Vagina (tissue), 2 donors: Measurements from ENCODE around the gene FLOT1. TPM values are rescaled to one million over a fixed set of nuclear protein-coding genes. Genes with fewer than 3 reads are reported as not detected.

Experiments
- DNase-seq, 2 donors: peaks; one replicate each; pipeline ENCODE4 v3.0.0-alpha.2; 2017; ENCODE audit errors: extremely low spot score in 2 of 2
- H3K27ac ChIP-seq: fragments of 200-600 bp; sonication (generic); one replicate; pipeline ENCODE4 v1.5.1; 2019
- H3K27me3 ChIP-seq: fragments of 200-600 bp; sonication (generic); one replicate; pipeline ENCODE4 v1.5.1; 2019
- H3K36me3 ChIP-seq, 2 donors: fragments of 200-600 bp; sonication (generic); one replicate each; pipeline ENCODE4 v1.5.1; 2017 to 2019
- H3K4me1 ChIP-seq: fragments of 200-600 bp; sonication (generic); one replicate; pipeline ENCODE4 v1.5.1; 2019
- H3K4me3 ChIP-seq, 2 donors: fragments of 200-600 bp; sonication (generic); 1 replicate in 1 of 2; 2 replicates in 1 of 2; pipeline ENCODE4 v1.5.1; 2016 to 2019
- H3K9me3 ChIP-seq: fragments of 200-600 bp; sonication (generic); one replicate; pipeline ENCODE4 v1.5.1; 2019
- POLR2A ChIP-seq, 2 donors: fragments of 450-650 bp; IDR thresholded peaks; one replicate each; pipeline ENCODE4 v1.6.1; 2017; ENCODE audit warnings: antibody characterized with exemption in 2 of 2, mild to moderate bottlenecking in 2 of 2, moderate library complexity in 2 of 2
- POLR2AphosphoS5 ChIP-seq, 2 donors: sonication (generic); formaldehyde crosslinking; IDR thresholded peaks; one replicate each; pipeline ENCODE4 v1.9.0; 2017; ENCODE audit warnings: antibody characterized with exemption in 2 of 2, mild to moderate bottlenecking in 2 of 2, low read depth in 1 of 2; ENCODE audit not compliant: insufficient read depth in 1 of 2
- intact Hi-C: fragments of 100-400 bp; cut with DNase I; formaldehyde crosslinking; loops from one replicate; pipeline ENCODE4 v1.15.1; 2023
- total RNA-seq: library from RNA; depleted of rRNA; stranded (reverse); fragments of >200 nt; gene quantifications from one replicate; pipeline ENCODE4 v1.2.3, GENCODE V29; 2016
- TF ChIP-seq, protein P1 (sequence below), 3 experiments: fragments of 450-650 bp in 2 of 3; fragments of 200-600 bp in 1 of 3; sonication (generic) in 1 of 3; IDR thresholded peaks; one replicate each; pipeline ENCODE4 v1.5.1; 2017 to 2019; ENCODE audit warnings: antibody characterized with exemption in 3 of 3, mild to moderate bottlenecking in 2 of 3, moderate library complexity in 2 of 3

Gene FLOT1
- total RNA-seq, 1 donor from 2014 or later = 165 TPM

DNA sequence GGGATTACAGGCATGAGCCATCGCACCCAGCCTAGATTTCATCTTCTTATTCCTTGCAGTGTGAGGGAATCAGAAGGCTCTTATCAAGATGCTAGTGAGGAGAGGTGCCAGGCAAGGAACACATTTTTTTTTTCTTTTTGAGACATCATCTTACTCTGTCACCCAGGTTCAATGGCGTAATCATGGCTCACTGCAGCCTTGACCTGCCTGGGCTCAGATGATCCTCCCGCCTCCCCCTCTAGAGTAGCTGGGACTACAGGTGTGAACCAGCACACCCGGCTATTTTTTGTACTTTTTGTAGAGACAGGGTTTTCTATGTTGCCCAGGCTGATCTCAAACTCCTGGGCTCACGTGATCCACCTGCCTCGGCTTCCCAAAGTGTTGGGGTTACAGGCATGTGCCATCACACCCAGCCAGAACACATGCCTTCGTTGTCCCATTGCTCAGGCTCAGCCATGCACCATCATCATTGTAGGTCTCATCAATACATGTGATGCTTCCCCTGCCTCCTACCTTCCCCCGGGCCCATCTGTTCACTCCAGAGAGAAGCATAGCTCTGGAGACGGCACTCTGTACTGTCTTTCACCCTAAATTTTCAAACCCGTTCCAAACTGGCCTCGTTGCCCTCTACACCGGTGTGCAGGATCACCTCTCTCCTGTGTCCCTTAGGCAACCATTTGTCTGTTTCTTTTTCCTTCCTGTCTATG, 10.1 kb downstream of the FLOT1 start:
- Histone ChIP-seq H3K27ac (no peak overlapping the region), H3K9me3 (no peaks in the 10 kb centered on the region), H3K4me3 (no peak overlapping the region), H3K36me3 (peaks cover 0 to 93% of the 10 kb centered on the region in 2 donors), H3K27me3 (no peaks in the 10 kb centered on the region), H3K4me1 (peaks cover 18% of the 10 kb centered on the region)
- intact Hi-C loops = no loop called here
- no peak for DNase-seq
- no peak for TF ChIP-seq POLR2A (IDR thresholded peaks at IDR 0.05)
- TF ChIP-seq POLR2AphosphoS5 (IDR thresholded peaks at IDR 0.05; ENCODE audit: insufficient read depth in 1 of 2, low read depth in 1 of 2) = no peak
- TF ChIP-seq, protein P1, sequence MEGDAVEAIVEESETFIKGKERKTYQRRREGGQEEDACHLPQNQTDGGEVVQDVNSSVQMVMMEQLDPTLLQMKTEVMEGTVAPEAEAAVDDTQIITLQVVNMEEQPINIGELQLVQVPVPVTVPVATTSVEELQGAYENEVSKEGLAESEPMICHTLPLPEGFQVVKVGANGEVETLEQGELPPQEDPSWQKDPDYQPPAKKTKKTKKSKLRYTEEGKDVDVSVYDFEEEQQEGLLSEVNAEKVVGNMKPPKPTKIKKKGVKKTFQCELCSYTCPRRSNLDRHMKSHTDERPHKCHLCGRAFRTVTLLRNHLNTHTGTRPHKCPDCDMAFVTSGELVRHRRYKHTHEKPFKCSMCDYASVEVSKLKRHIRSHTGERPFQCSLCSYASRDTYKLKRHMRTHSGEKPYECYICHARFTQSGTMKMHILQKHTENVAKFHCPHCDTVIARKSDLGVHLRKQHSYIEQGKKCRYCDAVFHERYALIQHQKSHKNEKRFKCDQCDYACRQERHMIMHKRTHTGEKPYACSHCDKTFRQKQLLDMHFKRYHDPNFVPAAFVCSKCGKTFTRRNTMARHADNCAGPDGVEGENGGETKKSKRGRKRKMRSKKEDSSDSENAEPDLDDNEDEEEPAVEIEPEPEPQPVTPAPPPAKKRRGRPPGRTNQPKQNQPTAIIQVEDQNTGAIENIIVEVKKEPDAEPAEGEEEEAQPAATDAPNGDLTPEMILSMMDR (IDR thresholded peaks at IDR 0.05) = no peak

DNA sequence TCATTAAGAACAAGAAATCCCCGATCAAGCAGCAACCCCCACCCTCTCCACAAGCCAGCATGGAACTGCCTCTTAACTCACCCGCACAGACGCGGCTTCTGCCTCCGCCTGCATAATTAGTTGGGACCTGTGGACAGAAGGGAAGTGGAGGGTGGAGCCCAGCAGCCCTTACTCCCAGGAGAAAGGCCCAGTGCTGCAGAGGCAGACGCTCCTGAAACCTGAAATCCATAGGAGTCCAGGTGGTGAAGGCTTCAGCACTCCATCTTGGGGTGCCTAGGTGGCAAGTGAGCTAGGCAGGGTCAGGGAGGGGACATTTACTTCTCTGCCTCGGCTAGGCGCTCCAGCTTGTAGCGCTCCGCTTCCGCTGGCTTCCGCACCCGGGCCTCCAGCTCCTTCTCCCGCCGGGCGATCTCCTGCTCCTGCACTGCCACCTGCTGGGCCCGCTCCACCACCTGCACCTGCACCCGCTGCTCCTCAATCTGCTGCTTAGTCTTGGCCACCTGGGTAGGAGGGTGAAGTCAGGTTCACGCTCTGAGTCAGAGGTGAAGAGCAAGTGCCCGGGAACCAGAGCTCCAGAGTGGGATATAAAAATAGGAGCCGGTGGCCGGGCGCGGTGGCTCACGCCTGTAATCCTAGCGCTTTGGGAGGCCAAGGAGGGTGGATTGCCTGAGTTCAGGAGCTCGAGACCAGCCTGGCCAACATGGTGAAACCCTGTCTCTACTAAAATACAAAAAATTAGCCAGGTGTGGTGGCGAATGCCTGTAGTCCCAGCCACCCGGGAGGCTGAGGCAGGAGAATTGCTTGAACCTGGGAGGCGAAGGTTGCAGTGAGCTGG, 11.7 kb downstream of the FLOT1 start:
- H3K27me3 ChIP-seq = no peaks in the 10 kb centered on the region
- H3K27ac ChIP-seq = peak overlapping the region; percentile 56
- no peak for DNase-seq
- no peak overlapping the region for H3K4me3 ChIP-seq
- peaks cover 0 to 92% of the 10 kb centered on the region in 2 donors for H3K36me3 ChIP-seq
- TF ChIP-seq, protein P1 (IDR thresholded peaks at IDR 0.05) = peak; percentile 30 to 50 (median 45)
- TF ChIP-seq POLR2A (IDR thresholded peaks at IDR 0.05) (no peak), POLR2AphosphoS5 (IDR thresholded peaks at IDR 0.05; ENCODE audit: insufficient read depth in 1 of 2, low read depth in 1 of 2) (peak; percentile 39 to 62)
- no peaks in the 10 kb centered on the region for H3K9me3 ChIP-seq
- intact Hi-C loops = no loop called here
- peaks cover 15% of the 10 kb centered on the region for H3K4me1 ChIP-seq

DNA sequence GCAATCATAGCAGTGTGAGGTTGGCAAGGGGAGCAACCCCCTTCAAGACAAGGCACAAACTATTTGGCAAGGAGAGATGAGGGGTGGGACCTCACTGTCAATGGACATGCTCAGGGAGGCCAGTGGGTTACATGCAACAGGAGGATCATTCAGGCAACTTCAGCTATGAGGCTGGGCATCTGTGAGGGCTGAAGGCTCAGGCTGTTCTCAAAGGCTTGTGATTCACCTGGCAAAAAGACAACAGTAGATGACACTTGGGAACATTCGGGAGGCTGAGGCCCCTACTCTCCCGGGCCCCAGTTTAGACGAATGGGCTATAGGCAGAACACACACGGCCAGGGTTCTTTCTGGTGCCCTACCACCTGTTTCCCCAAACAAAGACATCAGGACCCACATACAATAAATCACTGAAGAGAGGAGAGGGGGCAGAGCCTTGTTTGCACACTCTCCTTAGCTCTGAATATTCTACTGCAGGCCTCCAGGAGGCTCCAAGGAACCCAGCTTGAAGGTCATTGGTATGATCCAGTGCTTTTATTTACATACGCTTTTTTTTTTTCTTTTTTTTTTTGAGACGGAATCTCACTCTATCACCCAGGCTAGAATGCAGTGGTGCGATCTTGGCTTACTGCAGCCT, 14.4 kb downstream of the FLOT1 start:
- no peaks in the 10 kb centered on the region for H3K9me3 ChIP-seq
- no peaks in the 10 kb centered on the region for H3K27me3 ChIP-seq
- H3K27ac ChIP-seq = no peak overlapping the region
- H3K4me3 ChIP-seq = no peak overlapping the region
- peaks cover 0 to 86% of the 10 kb centered on the region in 2 donors for H3K36me3 ChIP-seq
- intact Hi-C loops = no loop called here
- peaks cover 43% of the 10 kb centered on the region for H3K4me1 ChIP-seq
- no peak for DNase-seq
- TF ChIP-seq POLR2AphosphoS5 (IDR thresholded peaks at IDR 0.05; ENCODE audit: insufficient read depth in 1 of 2, low read depth in 1 of 2) (no peak), POLR2A (IDR thresholded peaks at IDR 0.05) (no peak)
- TF ChIP-seq, protein P1 (IDR thresholded peaks at IDR 0.05) = no peak

DNA sequence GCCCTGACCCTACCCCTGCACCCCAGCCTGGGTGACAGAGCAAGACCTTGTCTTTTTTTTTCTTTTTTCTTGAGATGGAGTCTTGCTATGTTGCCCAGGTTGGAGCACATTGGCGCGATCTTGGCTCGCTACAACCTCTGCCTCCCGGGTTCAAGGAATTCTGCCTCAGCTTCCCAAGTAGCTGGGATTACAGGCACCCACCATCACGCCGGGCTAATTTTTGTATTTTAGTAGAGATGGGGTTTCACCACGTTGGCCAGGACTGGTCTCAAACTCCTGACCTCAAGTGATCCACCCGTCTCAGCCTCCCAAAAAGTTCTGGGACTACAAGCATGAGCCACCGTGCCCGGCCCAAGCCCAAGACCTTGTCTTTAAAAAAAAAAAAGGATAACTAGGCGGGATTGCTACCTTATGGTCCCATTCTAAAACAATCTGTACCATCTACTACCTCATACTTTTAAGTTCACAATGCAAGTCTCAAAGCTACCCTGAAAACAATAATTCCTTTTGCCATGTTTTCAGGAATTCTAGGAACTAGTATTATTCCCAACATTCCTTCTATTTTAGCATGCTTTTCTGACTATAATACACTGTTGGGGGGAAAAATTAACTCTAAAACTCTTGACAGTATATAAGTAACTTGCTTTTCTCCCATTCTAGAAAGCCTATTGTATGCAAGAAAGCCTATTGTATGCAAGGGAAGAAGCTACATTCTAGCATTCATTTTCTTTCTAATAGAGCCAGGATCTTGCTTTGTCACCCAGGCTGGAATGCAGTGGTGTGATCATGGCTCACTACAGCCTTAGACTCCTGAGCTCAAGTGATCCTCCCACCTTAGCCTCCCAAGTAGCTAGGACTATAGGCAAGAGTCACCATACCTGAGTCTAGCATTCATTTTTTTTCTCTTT, 15.7 kb downstream of the FLOT1 start:
- no peak for DNase-seq
- H3K36me3 ChIP-seq = peaks cover 0 to 78% of the 10 kb centered on the region in 2 donors
- no peak overlapping the region for H3K4me3 ChIP-seq
- H3K9me3 ChIP-seq = no peaks in the 10 kb centered on the region
- peaks cover 56% of the 10 kb centered on the region for H3K4me1 ChIP-seq
- H3K27ac ChIP-seq = no peak overlapping the region
- intact Hi-C loops = no loop called here
- no peaks in the 10 kb centered on the region for H3K27me3 ChIP-seq
- TF ChIP-seq, protein P1 (IDR thresholded peaks at IDR 0.05) = no peak
- TF ChIP-seq POLR2A (IDR thresholded peaks at IDR 0.05) (no peak), POLR2AphosphoS5 (IDR thresholded peaks at IDR 0.05; ENCODE audit: insufficient read depth in 1 of 2, low read depth in 1 of 2) (no peak)
